ENCODE measurements around the gene KRI1. TPM values are rescaled to one million over a fixed set of nuclear protein-coding genes. Genes with fewer than 3 reads are reported as not detected.
"Not testable (repeated sequence)": the region's sequence is repeated elsewhere in the genome, so short reads cannot be mapped to it uniquely, and the experiment has no call there.

The KRI1 gene
- total and polyA plus RNA-seq, 2 donors, result 7.7 to 29.9 TPM

DNA sequence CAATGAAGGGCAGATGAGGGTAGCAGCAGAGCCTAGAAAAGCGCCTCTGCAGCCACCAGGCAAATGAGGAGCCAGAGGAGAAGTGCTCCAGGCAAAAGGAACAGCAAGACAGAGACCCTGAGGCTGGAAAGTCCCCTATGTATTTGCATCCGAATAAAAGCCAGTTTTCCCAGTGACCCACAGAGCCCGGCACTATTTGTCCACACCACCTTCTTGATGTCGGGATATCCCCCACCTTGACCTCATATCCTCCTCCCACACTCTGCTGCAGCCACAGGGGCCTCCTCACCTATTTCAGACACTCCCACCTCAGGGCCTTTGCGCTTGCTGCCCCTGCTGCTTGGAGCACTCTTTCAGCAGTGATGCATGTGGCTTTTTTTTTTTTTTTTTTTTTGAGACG, 15.5 kb downstream of the KRI1 start:
- Histone ChIP-seq H3K4me1 (ENCODE audit: insufficient read depth) (no peaks in the 10 kb centered on the region), H3K27ac (ENCODE audit: low read depth) (no peak overlapping the region), H3K36me3 (ENCODE audit: insufficient read depth) (peaks cover 3% of the 10 kb centered on the region), H3K4me3 (ENCODE audit: low read depth, low read length) (no peak overlapping the region)
- no peak for DNase-seq (ENCODE audit: extremely low spot score)
- WGBS, result 95% methylated on average over 6 of the region's 6 CpGs

DNA sequence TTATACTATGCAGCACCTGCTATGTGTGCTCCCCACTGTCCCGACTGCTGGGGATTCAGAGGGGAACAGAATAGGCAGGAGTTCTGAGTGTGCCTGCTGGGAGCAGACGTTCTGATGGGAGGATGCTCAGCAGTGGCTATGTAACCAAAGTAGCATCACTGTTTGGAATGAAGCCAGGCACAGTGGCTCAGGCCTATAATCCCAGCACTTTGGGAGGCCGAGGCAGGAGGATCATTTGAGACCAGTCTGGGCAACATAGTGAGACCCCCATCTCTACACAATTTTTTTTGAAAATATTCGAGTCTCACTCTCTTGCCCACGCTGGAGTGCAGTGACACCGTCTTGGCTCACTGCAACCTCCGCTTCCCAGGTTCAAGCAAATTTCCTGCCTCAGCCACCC, 16.1 kb downstream of the KRI1 start:
- peaks cover under 1% of the 10 kb centered on the region for H3K4me1 ChIP-seq (ENCODE audit: insufficient read depth)
- H3K4me3 ChIP-seq (ENCODE audit: low read depth, low read length), result no peak overlapping the region
- no peak for DNase-seq (ENCODE audit: extremely low spot score)
- 87% methylated on average over 7 of the region's 7 CpGs for WGBS
- H3K27ac ChIP-seq (ENCODE audit: low read depth), result no peak overlapping the region
- peaks cover 3% of the 10 kb centered on the region for H3K36me3 ChIP-seq (ENCODE audit: insufficient read depth)

DNA sequence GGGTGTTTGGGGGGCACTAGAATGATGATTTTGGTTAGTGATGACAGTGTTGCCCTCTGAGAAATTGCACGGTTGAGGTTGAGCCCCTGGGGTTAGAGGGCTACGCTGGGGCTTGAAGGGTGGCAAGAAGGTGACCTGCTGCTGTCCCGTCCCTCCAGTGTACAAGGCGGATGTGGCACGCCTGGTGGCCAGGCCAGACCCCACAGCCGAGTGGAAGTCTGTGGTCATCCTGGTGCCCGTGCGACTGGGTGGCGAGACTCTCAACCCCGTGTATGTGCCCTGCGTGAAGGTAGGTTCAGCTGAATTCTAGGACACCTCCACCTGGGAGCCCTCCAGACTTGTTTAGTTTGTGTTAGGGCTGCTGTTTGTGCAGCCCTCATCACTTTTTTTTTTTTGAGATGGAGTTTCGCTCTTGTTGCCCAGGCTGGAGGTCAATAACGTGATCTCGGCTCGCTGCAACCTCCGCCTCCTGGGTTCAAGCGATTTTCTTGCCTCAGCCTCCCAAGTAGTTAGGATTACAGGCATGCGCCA, 17.0 kb downstream of the KRI1 start:
- 96% methylated on average over 18 of the region's 18 CpGs for WGBS
- Histone ChIP-seq H3K27ac (ENCODE audit: low read depth) (no peak overlapping the region), H3K4me1 (ENCODE audit: insufficient read depth) (peaks cover 2% of the 10 kb centered on the region), H3K36me3 (ENCODE audit: insufficient read depth) (peaks cover 3% of the 10 kb centered on the region), H3K4me3 (ENCODE audit: low read depth, low read length) (no peak overlapping the region)
- no peak for DNase-seq (ENCODE audit: extremely low spot score)

DNA sequence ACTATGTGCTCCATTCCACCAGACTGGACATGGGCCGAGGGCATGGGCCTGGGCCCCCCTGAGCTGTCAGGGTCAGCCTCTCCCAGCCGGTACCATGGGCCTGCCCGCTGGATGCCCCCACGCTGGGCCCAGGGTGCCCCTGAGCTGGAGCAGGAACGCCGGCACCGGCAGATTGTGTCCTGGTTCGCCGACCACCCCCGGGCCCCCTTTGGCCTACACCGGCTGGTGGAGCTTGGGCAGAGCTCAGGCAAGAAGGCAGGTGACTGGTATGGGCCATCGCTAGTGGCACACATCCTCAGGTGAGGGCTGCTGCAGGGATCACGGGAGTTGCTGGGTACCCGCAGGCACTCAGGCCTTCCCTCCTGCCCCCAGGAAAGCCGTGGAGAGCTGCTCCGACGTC, 19.0 kb downstream of the KRI1 start:
- H3K36me3 ChIP-seq (ENCODE audit: insufficient read depth), result peaks cover 3% of the 10 kb centered on the region
- H3K27ac ChIP-seq (ENCODE audit: low read depth), result no peak overlapping the region
- H3K4me1 ChIP-seq (ENCODE audit: insufficient read depth), result peaks cover 2% of the 10 kb centered on the region
- DNase-seq (ENCODE audit: extremely low spot score), result no peak
- WGBS, result 91% methylated on average over 17 of the region's 17 CpGs
- no peak overlapping the region for H3K4me3 ChIP-seq (ENCODE audit: low read depth, low read length)

DNA sequence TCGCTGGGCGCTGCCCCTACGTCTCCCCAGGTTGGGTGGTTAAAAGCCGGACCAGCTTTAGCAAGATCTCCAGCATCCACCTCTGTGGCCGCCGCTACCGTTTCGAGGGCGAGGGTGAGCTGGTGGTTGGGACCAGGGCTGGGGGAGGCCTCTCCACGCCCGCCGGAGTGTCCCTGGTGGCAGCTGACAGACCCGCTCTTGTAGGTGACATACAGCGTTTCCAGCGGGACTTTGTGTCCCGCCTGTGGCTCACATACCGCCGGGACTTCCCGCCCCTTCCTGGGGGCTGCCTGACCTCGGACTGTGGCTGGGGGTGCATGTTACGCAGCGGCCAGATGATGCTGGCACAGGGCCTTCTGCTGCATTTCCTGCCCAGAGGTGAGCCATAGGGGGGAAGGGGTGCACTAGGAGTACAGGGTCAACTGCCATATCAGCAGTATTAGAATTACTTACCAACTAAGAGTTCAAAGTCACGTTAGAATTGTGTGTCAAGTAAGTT, 21.0 kb downstream of the KRI1 start:
- Histone ChIP-seq H3K4me1 (ENCODE audit: insufficient read depth) (peaks cover 2% of the 10 kb centered on the region), H3K36me3 (ENCODE audit: insufficient read depth) (peaks cover 3% of the 10 kb centered on the region), H3K27ac (ENCODE audit: low read depth) (no peak overlapping the region), H3K4me3 (ENCODE audit: low read depth, low read length) (peak overlapping the region; percentile 93)
- 59% methylated on average over 23 of the region's 23 CpGs for WGBS
- no peak for DNase-seq (ENCODE audit: extremely low spot score)

DNA sequence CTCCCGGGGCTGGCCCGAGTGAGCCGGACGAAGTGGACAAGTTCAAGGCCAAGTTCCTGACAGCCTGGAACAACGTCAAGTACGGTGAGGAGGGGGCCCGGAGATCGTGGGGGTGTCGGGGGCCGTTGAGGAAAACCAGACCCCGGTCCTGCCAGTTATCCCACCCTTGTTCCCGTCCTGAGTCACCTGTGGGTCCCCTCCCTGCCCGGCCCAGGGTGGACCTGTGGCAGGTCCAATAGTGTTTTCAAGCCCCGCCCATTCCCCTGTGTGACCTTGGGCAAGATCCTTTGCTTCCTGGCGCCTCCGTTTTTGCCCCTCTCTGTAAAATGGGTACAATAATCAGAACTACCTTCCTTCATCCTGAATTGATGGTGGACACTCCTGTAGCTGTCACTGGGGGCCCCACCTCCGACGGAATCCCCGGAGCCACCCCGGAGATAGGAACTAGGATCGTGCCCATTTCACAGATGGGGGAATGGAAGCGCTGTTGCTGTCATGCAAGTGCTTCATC, 21.5 kb downstream of the KRI1 start:
- H3K36me3 ChIP-seq (ENCODE audit: insufficient read depth), result peaks cover 3% of the 10 kb centered on the region
- peak overlapping the region; percentile 93 for H3K27ac ChIP-seq (ENCODE audit: low read depth)
- DNase-seq (ENCODE audit: extremely low spot score), result no peak
- H3K4me3 ChIP-seq (ENCODE audit: low read depth, low read length), result peak overlapping the region; percentile 93
- H3K4me1 ChIP-seq (ENCODE audit: insufficient read depth), result peaks cover 2% of the 10 kb centered on the region
- 19% methylated on average over 22 of the region's 22 CpGs for WGBS

DNA sequence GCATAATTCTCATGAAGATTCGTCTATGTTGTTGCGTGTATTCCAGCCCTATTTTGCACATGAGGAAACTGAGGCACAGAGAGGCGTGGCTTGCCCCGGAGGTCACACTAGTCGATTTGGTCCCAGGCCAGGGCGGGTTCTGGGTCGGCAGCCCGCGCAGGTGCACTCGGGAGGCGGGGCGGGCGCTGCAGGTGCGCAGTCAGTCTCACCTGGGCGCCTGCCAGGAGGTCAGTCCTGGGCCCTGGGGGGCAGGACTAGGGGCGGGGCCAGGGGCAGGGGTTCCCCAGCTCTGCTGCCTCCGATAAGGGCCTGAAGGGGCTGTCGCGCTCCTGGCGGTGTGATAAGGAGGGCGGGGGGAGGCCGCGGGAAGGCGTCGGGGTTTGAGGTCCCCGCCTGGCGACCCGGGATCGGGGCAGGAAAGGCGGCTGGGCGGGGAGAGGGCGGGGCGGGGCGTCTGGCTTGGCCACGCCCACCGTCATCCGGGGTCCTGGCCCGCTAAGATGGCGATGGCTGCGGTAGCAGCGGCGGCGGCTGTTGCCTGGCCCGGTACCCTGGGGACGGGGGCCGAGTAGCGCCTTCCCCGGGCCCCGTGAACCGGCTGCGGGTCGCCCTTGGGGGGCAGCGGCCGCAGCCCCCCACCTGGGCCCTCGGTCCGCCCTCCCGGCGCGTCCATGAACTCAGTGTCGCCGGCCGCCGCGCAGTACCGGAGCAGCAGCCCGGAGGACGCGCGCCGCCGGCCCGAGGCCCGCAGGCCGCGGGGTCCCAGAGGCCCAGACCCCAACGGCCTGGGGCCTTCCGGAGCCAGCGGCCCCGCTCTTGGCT, 22.2 kb downstream of the KRI1 start, which contains the start of gene ATG4D:
Gene ATG4D (plus strand): TSS at position 485 of the 822 bp plus-strand sequence. CDS start 187 bp downstream, at position 672.
- H3K36me3 ChIP-seq (ENCODE audit: insufficient read depth), result peaks cover under 1% of the 10 kb centered on the region
- DNase-seq (ENCODE audit: extremely low spot score), result no peak
- H3K4me1 ChIP-seq (ENCODE audit: insufficient read depth), result peaks cover 2% of the 10 kb centered on the region
- peak within 1 kb of the TSS; percentile 93 for H3K4me3 ChIP-seq (ENCODE audit: low read depth, low read length)
- H3K27ac ChIP-seq (ENCODE audit: low read depth), result peak within 1 kb of the TSS; percentile 93
- under 1% methylated on average over 79 of the region's 79 CpGs for whole genome bisulfite sequencing

DNA sequence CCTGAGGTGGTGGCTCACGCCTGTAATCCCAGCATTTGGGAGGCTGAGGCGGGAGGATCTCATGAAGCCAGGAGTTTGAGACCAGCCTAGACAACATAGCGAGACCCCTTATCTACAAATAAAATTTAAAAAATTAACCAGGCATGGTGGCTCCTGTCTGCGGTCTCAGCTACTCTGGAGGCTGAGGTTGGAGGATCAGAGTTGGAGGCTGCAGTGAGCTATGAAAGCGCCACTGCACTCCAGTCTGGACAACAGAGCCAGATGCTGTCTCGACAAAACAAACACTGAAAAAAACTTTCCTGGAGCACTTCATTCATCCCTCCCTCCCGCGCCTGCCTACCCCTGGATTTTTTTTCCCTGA, 22.8 kb downstream of the KRI1 start:
- Histone ChIP-seq H3K27ac (ENCODE audit: low read depth) (no peak overlapping the region), H3K4me3 (ENCODE audit: low read depth, low read length) (no peak overlapping the region)
- WGBS, result 55% methylated on average over 8 of the region's 8 CpGs

DNA sequence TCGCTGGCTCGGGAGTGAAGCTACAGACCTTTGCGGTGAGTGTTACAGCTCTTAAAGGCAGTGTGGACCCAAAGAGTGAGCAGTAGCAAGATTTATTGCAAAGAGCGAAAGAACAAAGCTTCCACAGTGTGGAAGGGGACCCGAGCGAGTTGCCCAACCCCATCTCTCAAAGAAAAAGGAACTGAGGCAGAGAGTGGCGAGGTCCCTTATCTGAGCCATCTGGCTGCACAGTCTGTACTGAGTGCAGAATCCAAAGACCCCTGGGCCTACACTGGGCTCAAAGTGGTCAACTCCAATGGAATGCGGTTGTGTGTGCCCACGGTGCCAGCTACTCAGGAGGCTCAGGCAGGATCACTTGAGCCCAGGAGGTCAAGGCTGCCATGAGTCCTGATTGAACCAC, 26.8 kb downstream of the KRI1 start:
- H3K4me3 ChIP-seq (ENCODE audit: low read depth, low read length); DNase-seq (ENCODE audit: extremely low spot score); H3K4me1 ChIP-seq (ENCODE audit: insufficient read depth); H3K36me3 ChIP-seq (ENCODE audit: insufficient read depth); H3K27ac ChIP-seq (ENCODE audit: low read depth): not testable (repeated sequence)
- WGBS, result 74% methylated on average over 9 of the region's 9 CpGs

More for the DNA sequence above, 22.8 kb downstream of the KRI1 start:
- peaks cover 2% of the 10 kb centered on the region for H3K4me1 ChIP-seq (ENCODE audit: insufficient read depth)
- DNase-seq (ENCODE audit: extremely low spot score), result no peak
- H3K36me3 ChIP-seq (ENCODE audit: insufficient read depth), result no peaks in the 10 kb centered on the region

DNA sequence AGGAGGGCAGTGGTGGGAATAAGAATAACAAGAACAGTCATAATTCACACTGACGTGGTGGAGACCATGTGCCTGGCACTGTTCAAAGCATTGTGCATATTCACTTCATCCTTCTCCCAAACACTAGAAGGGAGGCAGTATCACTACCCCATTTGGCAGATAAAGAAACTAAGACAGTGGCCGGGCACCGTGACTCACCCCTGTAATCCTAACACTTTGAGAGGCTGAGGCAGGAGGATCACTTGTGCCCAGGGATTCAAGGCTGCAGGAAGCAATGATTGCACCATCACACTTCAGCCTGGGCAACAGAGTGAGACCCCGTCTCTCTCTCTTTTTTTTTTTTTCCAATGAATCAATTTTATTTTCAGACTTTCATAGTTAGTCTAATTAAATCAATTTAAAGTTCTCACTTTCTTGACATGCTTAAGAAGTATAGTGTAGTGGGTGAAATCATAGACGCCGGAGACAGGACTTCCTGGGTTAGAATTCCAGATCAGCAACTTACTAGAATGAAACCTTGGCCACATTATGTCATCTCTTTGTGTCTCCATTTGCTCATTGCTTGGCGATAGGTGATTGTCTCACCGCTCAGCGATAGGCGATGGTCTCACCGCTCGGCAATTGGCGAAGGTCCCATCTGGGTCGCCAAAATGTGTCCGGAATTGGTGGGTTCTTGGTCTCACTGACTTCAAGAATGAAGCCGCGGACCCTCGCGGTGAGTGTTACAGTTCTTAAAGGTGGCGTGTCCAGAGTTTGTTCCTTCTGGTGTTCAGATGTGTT, 27.4 kb downstream of the KRI1 start:
- Histone ChIP-seq H3K36me3 (ENCODE audit: insufficient read depth) (no peaks in the 10 kb centered on the region), H3K4me1 (ENCODE audit: insufficient read depth) (no peaks in the 10 kb centered on the region), H3K27ac (ENCODE audit: low read depth) (no peak overlapping the region), H3K4me3 (ENCODE audit: low read depth, low read length) (no peak overlapping the region)
- no peak for DNase-seq (ENCODE audit: extremely low spot score)
- WGBS, result 83% methylated on average over 20 of the region's 20 CpGs

DNA sequence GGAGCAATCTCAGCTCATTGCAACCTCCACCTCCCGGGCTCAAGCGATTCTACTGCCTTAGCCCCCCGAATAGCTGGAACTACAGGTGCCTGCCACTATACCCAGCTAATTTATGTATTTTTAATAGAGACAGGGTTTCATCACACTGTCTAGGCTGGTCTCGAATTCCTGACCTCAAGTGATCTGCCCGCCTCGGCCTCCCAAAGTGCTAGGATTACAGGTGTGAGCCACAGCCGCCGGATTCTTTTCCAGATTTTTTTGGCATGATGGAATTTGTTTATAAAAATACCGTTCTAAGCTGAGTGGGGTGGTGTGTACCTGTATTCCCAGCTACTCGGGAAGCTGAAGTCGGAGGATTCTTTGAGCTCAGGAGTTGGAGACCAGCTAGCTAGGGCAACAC, 28.1 kb downstream of the KRI1 start:
- DNase-seq (ENCODE audit: extremely low spot score), result no peak
- Histone ChIP-seq H3K27ac (ENCODE audit: low read depth) (no peak overlapping the region), H3K36me3 (ENCODE audit: insufficient read depth) (no peaks in the 10 kb centered on the region), H3K4me1 (ENCODE audit: insufficient read depth) (no peaks in the 10 kb centered on the region), H3K4me3 (ENCODE audit: low read depth, low read length) (no peak overlapping the region)
- 70% methylated on average over 11 of the region's 11 CpGs for WGBS

DNA sequence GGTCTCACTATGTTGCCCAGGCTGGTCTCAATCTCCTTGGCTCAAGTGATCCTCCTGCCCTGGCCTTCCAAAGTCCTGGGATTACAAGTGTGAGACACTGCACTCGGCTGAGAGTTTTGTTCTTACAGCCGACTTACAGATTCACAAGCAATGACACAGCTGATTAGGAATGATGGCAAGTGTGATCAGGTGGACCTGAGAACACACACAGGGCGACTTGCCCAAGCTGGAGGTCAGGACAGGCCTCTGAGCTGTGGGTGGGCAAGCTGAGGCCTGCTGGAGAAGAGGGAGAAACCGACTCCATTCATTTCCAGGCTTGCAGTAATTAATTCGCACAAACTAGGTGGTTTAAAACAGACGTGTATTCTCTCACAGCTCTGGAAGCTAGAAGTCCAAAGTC, 30.2 kb downstream of the KRI1 start:
- Histone ChIP-seq H3K36me3 (ENCODE audit: insufficient read depth) (no peaks in the 10 kb centered on the region), H3K27ac (ENCODE audit: low read depth) (no peak overlapping the region), H3K4me1 (ENCODE audit: insufficient read depth) (no peaks in the 10 kb centered on the region), H3K4me3 (ENCODE audit: low read depth, low read length) (no peak overlapping the region)
- WGBS, result 65% methylated on average over 6 of the region's 6 CpGs
- no peak for DNase-seq (ENCODE audit: extremely low spot score)

DNA sequence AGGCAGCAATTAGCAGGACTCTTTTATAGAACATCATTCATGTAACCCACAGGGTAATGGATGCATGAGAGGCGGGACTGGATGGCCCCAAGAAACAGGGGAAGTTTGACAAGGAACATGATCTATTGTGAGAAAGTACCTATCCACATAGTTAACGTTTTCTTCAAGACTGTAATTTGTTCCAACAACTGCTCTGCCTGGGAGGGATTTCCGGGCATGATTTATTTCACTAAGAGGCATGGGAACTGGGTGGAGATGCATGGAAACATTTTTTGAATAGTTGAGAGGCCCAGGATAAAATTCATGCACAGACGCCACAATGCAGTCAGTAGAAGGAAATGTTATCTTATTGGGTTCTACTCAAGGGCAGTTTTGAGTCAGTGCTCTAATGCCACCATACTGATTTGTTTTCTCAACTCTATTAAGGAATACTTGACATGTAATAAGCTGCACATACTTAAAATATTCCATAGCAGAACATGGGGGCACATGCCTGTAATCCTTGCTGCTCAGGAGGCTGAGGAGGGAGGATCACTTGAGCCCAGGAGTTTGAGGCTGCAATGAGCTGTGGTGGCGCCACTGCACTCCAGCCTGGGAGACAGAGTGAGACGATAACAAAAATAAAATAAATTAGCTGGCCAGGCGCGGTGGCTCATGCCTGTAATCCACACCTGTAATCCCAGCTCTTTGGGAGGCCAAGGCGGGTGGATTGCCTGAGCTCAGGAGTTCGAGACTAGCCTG, 32.0 kb downstream of the KRI1 start:
- Histone ChIP-seq H3K36me3 (ENCODE audit: insufficient read depth) (no peaks in the 10 kb centered on the region), H3K4me1 (ENCODE audit: insufficient read depth) (no peaks in the 10 kb centered on the region), H3K27ac (ENCODE audit: low read depth) (no peak overlapping the region), H3K4me3 (ENCODE audit: low read depth, low read length) (no peak overlapping the region)
- DNase-seq (ENCODE audit: extremely low spot score), result peak; percentile 39
- WGBS, result 60% methylated on average over 10 of the region's 10 CpGs

All from urinary bladder (tissue), 4 donors.